ENCODE results near the gene KAT8. TPM values are rescaled to one million over a fixed set of nuclear protein-coding genes. Genes with fewer than 3 reads are reported as not detected.

KAT8 gene
- total and polyA plus RNA-seq, 9 of the 15 experiments (the other 6 are each of a cell fraction or from before 2014, with no cell fraction given): 10.0 to 98.5 (median 76.4) TPM

DNA sequence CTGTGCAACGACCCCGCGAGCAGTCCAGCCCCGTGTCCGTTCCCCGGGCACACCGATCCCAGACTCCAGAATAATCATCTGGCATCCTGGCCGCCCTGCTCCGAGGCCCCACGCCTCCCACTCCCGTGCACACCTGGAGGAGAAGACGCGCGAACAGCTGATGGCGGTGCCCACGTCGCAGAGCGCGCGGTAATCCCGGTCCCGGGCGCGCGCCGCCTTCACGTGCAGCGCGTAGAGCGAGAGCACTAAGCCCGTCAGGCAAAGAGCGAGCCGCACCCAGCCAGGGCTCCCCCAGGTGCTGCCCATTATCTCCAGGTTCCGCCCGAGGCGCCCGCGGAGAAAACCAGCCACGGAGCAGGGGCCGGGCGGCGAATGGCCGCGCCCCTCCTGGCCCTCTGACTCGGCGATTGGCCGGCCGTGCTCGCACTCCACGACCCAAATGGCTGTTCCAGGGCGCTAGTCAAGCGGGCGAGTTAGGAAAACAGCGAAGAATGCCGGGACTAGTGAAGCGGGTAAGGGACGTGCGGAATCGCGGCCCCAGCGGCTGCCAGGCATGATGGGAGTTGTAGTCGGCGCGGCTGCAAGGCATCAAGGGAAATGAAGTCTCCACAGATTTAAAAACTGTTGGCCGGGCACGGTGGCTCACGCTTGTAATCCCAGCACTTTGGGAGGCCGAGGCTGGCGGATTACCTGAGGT is 22.9 kb upstream of the KAT8 start, which contains the start of gene VKORC1 (continued):
- no peak for TF ChIP-seq ELF1 (tag; IDR thresholded peaks at IDR 0.05)
- TF ChIP-seq BRD9 (IDR thresholded peaks at IDR 0.05; ENCODE audit: low read depth, partially characterized antibody): peak; percentile 10
- no peak for TF ChIP-seq ZNF584 (CRISPR knock-in tag; IDR thresholded peaks at IDR 0.05; ENCODE audit: low read depth)
- TF ChIP-seq, protein P1, sequence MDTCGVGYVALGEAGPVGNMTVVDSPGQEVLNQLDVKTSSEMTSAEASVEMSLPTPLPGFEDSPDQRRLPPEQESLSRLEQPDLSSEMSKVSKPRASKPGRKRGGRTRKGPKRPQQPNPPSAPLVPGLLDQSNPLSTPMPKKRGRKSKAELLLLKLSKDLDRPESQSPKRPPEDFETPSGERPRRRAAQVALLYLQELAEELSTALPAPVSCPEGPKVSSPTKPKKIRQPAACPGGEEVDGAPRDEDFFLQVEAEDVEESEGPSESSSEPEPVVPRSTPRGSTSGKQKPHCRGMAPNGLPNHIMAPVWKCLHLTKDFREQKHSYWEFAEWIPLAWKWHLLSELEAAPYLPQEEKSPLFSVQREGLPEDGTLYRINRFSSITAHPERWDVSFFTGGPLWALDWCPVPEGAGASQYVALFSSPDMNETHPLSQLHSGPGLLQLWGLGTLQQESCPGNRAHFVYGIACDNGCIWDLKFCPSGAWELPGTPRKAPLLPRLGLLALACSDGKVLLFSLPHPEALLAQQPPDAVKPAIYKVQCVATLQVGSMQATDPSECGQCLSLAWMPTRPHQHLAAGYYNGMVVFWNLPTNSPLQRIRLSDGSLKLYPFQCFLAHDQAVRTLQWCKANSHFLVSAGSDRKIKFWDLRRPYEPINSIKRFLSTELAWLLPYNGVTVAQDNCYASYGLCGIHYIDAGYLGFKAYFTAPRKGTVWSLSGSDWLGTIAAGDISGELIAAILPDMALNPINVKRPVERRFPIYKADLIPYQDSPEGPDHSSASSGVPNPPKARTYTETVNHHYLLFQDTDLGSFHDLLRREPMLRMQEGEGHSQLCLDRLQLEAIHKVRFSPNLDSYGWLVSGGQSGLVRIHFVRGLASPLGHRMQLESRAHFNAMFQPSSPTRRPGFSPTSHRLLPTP (IDR thresholded peaks at IDR 0.05; ENCODE audit: borderline replicate concordance, extremely low read depth, insufficient read length): no peak
- TF ChIP-seq, protein P2, sequence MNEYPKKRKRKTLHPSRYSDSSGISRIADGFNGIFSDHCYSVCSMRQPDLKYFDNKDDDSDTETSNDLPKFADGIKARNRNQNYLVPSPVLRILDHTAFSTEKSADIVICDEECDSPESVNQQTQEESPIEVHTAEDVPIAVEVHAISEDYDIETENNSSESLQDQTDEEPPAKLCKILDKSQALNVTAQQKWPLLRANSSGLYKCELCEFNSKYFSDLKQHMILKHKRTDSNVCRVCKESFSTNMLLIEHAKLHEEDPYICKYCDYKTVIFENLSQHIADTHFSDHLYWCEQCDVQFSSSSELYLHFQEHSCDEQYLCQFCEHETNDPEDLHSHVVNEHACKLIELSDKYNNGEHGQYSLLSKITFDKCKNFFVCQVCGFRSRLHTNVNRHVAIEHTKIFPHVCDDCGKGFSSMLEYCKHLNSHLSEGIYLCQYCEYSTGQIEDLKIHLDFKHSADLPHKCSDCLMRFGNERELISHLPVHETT (CRISPR knock-in tag; conservative IDR thresholded peaks at IDR 0.05 in 1 of 2, IDR thresholded peaks at IDR 0.05 in 1 of 2): peak in 1 of 2 experiments; percentile 68; a peak in 1 of 4 replicates
- TF ChIP-seq BDP1 (IDR thresholded peaks at IDR 0.05; ENCODE audit: insufficient read depth, insufficient read length): no peak
- TF ChIP-seq ZNF134 (CRISPR knock-in tag; conservative IDR thresholded peaks at IDR 0.05): no peak
- no peak for TF ChIP-seq CBX5 (IDR thresholded peaks at IDR 0.05; ENCODE audit: borderline replicate concordance, low read depth)
- no peak for TF ChIP-seq HINFP (tag; conservative IDR thresholded peaks at IDR 0.05; ENCODE audit: low read depth)
- no peak; the same call in 1 of the 2 replicates for TF ChIP-seq FOXP1 (CRISPR knock-in tag; IDR thresholded peaks at IDR 0.05)
- TF ChIP-seq IFI16 (CRISPR knock-in tag; IDR thresholded peaks at IDR 0.05): no peak
- TF ChIP-seq E2F1 (CRISPR knock-in tag; IDR thresholded peaks at IDR 0.05): peak; percentile 73; the same call in 1 of the 2 replicates
- TF ChIP-seq LEF1 (IDR thresholded peaks at IDR 0.05): no peak
- TF ChIP-seq, protein P3, sequence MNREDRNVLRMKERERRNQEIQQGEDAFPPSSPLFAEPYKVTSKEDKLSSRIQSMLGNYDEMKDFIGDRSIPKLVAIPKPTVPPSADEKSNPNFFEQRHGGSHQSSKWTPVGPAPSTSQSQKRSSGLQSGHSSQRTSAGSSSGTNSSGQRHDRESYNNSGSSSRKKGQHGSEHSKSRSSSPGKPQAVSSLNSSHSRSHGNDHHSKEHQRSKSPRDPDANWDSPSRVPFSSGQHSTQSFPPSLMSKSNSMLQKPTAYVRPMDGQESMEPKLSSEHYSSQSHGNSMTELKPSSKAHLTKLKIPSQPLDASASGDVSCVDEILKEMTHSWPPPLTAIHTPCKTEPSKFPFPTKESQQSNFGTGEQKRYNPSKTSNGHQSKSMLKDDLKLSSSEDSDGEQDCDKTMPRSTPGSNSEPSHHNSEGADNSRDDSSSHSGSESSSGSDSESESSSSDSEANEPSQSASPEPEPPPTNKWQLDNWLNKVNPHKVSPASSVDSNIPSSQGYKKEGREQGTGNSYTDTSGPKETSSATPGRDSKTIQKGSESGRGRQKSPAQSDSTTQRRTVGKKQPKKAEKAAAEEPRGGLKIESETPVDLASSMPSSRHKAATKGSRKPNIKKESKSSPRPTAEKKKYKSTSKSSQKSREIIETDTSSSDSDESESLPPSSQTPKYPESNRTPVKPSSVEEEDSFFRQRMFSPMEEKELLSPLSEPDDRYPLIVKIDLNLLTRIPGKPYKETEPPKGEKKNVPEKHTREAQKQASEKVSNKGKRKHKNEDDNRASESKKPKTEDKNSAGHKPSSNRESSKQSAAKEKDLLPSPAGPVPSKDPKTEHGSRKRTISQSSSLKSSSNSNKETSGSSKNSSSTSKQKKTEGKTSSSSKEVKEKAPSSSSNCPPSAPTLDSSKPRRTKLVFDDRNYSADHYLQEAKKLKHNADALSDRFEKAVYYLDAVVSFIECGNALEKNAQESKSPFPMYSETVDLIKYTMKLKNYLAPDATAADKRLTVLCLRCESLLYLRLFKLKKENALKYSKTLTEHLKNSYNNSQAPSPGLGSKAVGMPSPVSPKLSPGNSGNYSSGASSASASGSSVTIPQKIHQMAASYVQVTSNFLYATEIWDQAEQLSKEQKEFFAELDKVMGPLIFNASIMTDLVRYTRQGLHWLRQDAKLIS (CRISPR knock-in tag; IDR thresholded peaks at IDR 0.05): no peak
- no peak for TF ChIP-seq POLR3G (IDR thresholded peaks at IDR 0.05; ENCODE audit: extremely low read depth, insufficient read length, insufficient replicate concordance)
- no peak for TF ChIP-seq HNRNPUL1 (IDR thresholded peaks at IDR 0.05; ENCODE audit: low read length)
